Measurements from ENCODE around the gene COMMD10.

DNA sequence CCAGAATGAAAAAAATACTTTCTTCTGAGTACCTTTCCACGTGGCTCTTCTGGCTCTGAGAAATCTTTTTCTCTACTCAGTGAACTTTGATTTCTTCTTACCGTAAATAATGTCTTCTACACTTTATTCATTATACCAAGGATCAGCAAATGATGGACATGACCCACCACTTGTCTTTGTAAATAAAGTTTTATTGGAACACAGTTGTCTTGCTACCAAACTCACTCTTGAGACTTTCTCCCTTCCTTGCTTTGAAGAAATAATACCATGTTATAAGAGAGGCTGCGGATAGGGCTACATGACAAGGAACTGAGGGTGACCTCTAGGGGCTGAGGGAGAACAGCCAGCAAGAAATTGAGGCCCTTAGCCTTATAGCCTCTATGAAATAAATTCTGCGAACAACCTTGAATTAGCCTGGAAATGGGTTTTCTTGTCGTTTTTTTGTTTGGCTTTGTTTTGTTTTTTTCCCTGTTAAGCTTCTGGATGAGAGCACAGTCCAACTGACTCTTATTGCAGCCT is 212.5 kb downstream of the COMMD10 start:
- TF ChIP-seq POLR2A (IDR thresholded peaks at IDR 0.05): no peak
- no peak for TF ChIP-seq POLR2AphosphoS5 (IDR thresholded peaks at IDR 0.05)
- TF ChIP-seq CTCF (IDR thresholded peaks at IDR 0.05 in 8 of 11, conservative IDR thresholded peaks at IDR 0.05 in 3 of 11): no peak
